Osteoblast (primary cell): ENCODE measurements around the gene ACAN. TPM values are rescaled to one million over a fixed set of nuclear protein-coding genes. Genes with fewer than 3 reads are reported as not detected.
A peak's percentile ranks its signal among the peaks of the same experiment; 100 is the strongest.

Source experiments
- DNase-seq: peaks from one replicate; pipeline ENCODE4 v3.0.0; 2011; ENCODE audit warnings: low spot score, mixed read lengths; ENCODE audit not compliant: insufficient read length; ENCODE audit errors: missing footprints
- H2AFZ ChIP-seq: 2 replicates; pipeline ENCODE4 v1.6.0; 2011; ENCODE audit warnings: mild to moderate bottlenecking, low read length
- H3K27ac ChIP-seq: 2 replicates; pipeline ENCODE4 v1.5.1; 2011; ENCODE audit warnings: mild to moderate bottlenecking, low read depth, low read length, moderate library complexity
- H3K27me3 ChIP-seq: 2 replicates; pipeline ENCODE4 v1.6.0; 2012; ENCODE audit warnings: mild to moderate bottlenecking, control low read depth, inconsistent platforms, low read length, moderate library complexity; ENCODE audit not compliant: insufficient read depth
- H3K36me3 ChIP-seq: 2 replicates; pipeline ENCODE4 v1.5.1; 2011; ENCODE audit warnings: mild to moderate bottlenecking, low read length, control low read depth, moderate library complexity; ENCODE audit not compliant: insufficient read depth
- H3K4me1 ChIP-seq: 2 replicates; pipeline ENCODE4 v1.5.1; 2011; ENCODE audit warnings: mild to moderate bottlenecking, low read length, control low read depth, moderate library complexity; ENCODE audit not compliant: insufficient read depth
- H3K4me2 ChIP-seq: 2 replicates; pipeline ENCODE4 v1.6.0; 2011; ENCODE audit warnings: mild to moderate bottlenecking, low read length; ENCODE audit not compliant: insufficient read depth
- H3K4me3 ChIP-seq: fragments of 200-600 bp; sonication (generic); 3 replicates; pipeline ENCODE4 v1.5.1; 2012; ENCODE audit warnings: mild to moderate bottlenecking, low read length, inconsistent platforms; ENCODE audit not compliant: insufficient read depth
- H3K79me2 ChIP-seq: 2 replicates; pipeline ENCODE4 v1.6.0; 2012; ENCODE audit warnings: mild to moderate bottlenecking, low read length, control low read depth, inconsistent platforms; ENCODE audit not compliant: insufficient read depth
- H3K9me3 ChIP-seq: 2 replicates; pipeline ENCODE4 v1.5.1; 2011; ENCODE audit warnings: low read depth, low read length, control low read depth
- H4K20me1 ChIP-seq: 2 replicates; pipeline ENCODE4 v1.6.0; 2012; ENCODE audit warnings: mild to moderate bottlenecking, low read length, control low read depth; ENCODE audit not compliant: insufficient read depth
- total RNA-seq: library from RNA; depleted of rRNA; stranded (reverse); fragments of >200 nt; gene quantifications from 2 replicates; pipeline ENCODE4 v1.2.3, GENCODE V29; 2012
- TF ChIP-seq, protein P1 (sequence below): IDR thresholded peaks from 2 replicates; pipeline ENCODE4 v1.5.1; 2011; ENCODE audit warnings: mild to moderate bottlenecking, low read depth, low read length, moderate library complexity; ENCODE audit errors: extremely low read depth

Gene ACAN
- total RNA-seq, 1 donor = 12.7 TPM

DNA sequence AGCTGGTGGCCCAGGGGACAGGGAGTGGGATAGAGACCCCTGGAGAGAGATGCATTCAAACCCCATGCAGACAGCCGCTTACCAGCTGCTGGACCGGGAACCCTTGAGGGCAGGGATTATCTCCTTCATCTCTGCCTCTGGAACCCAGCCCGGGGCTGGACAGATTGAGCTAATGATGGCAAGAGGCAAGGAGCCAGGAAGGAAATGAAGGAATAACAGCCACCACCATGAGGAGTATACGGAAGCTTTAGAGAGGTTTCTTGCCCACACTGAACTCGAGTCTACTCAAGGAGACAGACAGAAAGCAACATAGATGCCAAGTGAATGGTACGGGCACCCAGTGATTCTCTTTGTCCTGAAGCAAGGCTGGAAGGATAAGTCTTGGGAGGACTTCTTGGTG is 68.9 kb downstream of the ACAN start:
- Histone ChIP-seq H3K4me3 (no peak overlapping the region), H2AFZ (no peak overlapping the region), H3K36me3 (peaks cover 9% of the 10 kb centered on the region), H3K4me2 (no peak overlapping the region), H3K27me3 (peaks cover 44% of the 10 kb centered on the region), H4K20me1 (peaks cover 9% of the 10 kb centered on the region), H3K4me1 (no peaks in the 10 kb centered on the region), H3K9me3 (no peaks in the 10 kb centered on the region), H3K79me2 (no peaks in the 10 kb centered on the region), H3K27ac (no peak overlapping the region)
- peak; percentile 91 for DNase-seq
- TF ChIP-seq, protein P1, sequence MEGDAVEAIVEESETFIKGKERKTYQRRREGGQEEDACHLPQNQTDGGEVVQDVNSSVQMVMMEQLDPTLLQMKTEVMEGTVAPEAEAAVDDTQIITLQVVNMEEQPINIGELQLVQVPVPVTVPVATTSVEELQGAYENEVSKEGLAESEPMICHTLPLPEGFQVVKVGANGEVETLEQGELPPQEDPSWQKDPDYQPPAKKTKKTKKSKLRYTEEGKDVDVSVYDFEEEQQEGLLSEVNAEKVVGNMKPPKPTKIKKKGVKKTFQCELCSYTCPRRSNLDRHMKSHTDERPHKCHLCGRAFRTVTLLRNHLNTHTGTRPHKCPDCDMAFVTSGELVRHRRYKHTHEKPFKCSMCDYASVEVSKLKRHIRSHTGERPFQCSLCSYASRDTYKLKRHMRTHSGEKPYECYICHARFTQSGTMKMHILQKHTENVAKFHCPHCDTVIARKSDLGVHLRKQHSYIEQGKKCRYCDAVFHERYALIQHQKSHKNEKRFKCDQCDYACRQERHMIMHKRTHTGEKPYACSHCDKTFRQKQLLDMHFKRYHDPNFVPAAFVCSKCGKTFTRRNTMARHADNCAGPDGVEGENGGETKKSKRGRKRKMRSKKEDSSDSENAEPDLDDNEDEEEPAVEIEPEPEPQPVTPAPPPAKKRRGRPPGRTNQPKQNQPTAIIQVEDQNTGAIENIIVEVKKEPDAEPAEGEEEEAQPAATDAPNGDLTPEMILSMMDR = no peak

DNA sequence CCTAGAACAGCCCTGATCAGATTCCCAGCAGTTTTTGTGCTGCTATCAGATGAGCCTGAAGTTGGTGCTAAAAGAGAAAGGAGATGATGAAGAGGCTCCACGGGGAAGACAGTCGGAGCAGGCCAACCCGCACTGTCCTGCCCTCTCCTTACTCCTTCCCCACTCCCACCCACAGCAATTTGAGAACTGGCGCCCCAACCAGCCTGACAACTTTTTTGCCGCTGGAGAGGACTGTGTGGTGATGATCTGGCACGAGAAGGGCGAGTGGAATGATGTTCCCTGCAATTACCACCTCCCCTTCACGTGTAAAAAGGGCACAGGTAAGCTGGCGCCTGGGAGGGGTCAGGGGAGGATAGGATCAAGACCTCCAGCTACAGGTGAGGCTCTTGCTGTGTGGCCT is 69.5 kb downstream of the ACAN start:
- H3K4me1 ChIP-seq = peaks cover 3% of the 10 kb centered on the region
- TF ChIP-seq, protein P1 = no peak
- H3K27ac ChIP-seq = no peak overlapping the region
- H3K36me3 ChIP-seq = peaks cover 11% of the 10 kb centered on the region
- no peak for DNase-seq
- no peak overlapping the region for H3K4me2 ChIP-seq
- H3K79me2 ChIP-seq = no peaks in the 10 kb centered on the region
- H3K4me3 ChIP-seq = no peak overlapping the region
- no peaks in the 10 kb centered on the region for H3K9me3 ChIP-seq
- peaks cover 9% of the 10 kb centered on the region for H4K20me1 ChIP-seq
- no peak overlapping the region for H2AFZ ChIP-seq
- peaks cover 44% of the 10 kb centered on the region for H3K27me3 ChIP-seq

DNA sequence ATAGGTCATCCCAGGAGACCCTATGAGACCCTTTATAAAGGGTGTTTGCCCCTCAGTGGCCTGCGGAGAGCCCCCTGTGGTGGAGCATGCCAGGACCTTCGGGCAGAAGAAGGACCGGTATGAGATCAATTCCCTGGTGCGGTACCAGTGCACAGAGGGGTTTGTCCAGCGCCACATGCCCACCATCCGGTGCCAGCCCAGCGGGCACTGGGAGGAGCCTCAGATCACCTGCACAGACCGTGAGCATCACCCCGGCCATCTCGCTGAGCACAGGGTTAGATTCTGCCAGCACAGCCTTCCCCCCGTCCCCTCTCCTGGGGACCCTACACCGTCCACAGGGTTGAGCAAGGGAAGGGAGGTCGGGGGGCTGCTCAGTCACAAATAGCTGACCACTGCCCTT is 70.5 kb downstream of the ACAN start:
- peaks cover 20% of the 10 kb centered on the region for H3K36me3 ChIP-seq
- H3K9me3 ChIP-seq = no peaks in the 10 kb centered on the region
- no peak overlapping the region for H3K4me2 ChIP-seq
- H2AFZ ChIP-seq = no peak overlapping the region
- no peaks in the 10 kb centered on the region for H3K79me2 ChIP-seq
- no peak overlapping the region for H3K4me3 ChIP-seq
- peaks cover 39% of the 10 kb centered on the region for H3K27me3 ChIP-seq
- no peak for DNase-seq
- peaks cover 14% of the 10 kb centered on the region for H4K20me1 ChIP-seq
- no peak overlapping the region for H3K27ac ChIP-seq
- TF ChIP-seq, protein P1 = no peak
- peaks cover 4% of the 10 kb centered on the region for H3K4me1 ChIP-seq

DNA sequence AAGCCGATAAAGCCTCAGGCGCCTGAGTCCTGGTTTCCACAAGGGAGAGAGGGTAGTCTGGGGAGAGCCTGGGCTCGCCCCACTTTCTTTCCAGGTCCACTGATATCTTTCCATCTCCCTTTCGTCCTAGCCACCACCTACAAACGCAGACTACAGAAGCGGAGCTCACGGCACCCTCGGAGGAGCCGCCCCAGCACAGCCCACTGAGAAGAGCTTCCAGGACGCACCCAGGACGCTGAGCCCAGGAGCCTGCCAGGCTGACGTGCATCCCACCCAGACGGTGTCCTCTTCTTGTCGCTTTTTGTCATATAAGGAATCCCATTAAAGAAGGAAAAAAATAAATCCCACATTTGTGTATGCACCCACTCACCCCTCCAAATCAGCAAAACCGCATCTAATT is 71.0 kb downstream of the ACAN start:
- H3K27me3 ChIP-seq = peaks cover 36% of the 10 kb centered on the region
- H3K79me2 ChIP-seq = no peaks in the 10 kb centered on the region
- no peak overlapping the region for H3K27ac ChIP-seq
- peaks cover 20% of the 10 kb centered on the region for H3K36me3 ChIP-seq
- TF ChIP-seq, protein P1 = no peak
- H3K9me3 ChIP-seq = no peaks in the 10 kb centered on the region
- peak overlapping the region; percentile 39 for H3K4me2 ChIP-seq
- H2AFZ ChIP-seq = no peak overlapping the region
- H3K4me1 ChIP-seq = peaks cover 4% of the 10 kb centered on the region
- no peak for DNase-seq
- H3K4me3 ChIP-seq = no peak overlapping the region
- H4K20me1 ChIP-seq = peaks cover 14% of the 10 kb centered on the region
